GM19395 (cell line): Measurements from ENCODE around the gene THBS2.
"Not testable (repeated sequence)": the region's sequence is repeated elsewhere in the genome, so short reads cannot be mapped to it uniquely, and the experiment has no call there.

Experiments
- ATAC-seq: cut with Tn5 transposase; IDR thresholded peaks from one replicate; pipeline ENCODE4 v1.9.1; 2021; ENCODE audit warnings: mild to moderate bottlenecking, moderate library complexity; ENCODE audit not compliant: unreplicated experiment

THBS2 gene

DNA sequence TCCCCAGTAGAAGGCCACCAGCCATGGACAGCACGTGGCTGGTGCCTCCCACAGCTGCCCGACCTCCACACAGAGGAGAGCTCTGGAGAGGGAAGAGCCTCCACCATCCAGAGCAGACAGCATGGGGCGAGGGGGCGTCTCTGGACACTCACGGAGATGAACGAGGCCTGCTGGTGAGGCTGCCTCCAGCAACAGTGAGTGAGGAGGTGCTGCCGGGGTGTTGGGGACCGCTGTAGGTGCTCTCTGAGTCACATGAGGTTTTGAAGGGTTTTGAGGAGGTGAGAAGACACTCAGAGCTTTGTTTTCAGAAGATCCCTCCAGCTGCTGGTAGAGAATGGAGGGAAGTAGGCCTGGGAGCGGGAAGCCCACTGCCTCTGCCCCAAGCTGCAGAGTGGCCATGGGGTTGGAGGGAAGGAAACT, 65.6 kb downstream of the THBS2 start:
- no peak for ATAC-seq

DNA sequence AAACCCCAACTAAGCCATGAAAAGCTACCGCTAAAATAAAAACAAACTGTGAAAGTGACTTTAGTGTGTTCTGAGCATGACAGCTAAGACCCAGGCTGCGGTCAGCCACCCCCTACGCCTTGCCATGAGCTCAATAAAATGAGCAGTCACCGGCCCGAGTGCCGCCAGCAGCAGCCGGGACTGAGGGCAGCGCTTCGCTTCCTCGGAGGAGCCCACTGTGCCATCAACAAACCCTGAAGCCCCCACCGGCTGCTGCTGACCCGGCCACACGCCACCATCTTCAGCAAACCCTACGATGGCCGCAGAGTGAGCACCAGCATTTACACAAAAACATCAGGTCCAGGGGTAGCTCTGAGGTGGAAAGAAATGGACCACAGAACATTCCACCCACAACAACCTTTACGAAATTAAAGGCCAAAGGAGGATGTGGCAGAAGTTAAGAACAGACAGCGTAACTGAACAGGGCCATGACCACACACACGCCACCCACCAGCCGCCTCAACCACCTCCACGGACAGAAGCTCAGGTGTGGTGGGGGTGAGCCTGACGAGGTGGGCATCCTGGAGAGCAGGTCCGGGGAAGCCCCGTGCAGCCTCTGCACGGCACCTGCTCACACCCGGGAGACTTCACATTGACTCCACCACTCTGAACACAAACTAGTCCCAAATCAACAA, 67.0 kb downstream of the THBS2 start:
- ATAC-seq = no peak

DNA sequence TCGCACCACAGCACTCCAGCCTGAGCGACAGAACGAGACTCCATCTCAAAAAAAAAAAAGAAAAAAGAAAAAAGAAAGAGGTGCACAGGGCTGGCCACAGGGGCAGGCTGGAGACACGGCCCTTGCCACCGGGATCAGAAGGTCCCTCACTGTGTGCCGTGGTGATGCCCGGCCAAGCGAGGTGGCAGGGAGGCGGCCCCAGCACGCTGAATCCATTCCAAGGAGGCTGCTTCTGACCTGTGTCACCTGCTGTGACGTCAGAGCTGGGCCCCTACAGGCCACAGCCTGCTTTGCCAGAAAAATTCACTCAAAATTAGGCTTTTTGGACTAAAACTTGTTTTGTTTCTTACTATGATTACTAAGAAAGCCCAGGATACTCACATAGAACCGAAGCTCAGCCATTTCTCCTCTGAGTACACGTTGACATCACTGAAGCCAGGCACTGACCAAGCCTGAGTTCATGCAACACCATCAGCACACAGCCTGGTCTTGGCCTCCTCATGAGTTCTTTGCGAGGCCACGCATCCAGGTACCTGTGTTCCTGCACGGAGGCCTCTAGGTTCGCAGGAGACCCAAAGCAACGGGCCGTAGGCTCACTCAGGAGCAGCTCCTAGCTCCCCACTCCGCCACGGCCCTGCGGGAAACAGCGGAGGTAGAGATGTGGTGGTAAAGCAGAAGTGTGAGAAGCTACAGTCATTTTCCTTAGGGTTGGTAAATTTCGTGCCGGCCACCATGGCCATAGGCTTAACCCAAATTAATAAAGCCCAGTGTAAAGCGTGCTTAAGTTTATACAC, 67.8 kb downstream of the THBS2 start:
- no peak for ATAC-seq

DNA sequence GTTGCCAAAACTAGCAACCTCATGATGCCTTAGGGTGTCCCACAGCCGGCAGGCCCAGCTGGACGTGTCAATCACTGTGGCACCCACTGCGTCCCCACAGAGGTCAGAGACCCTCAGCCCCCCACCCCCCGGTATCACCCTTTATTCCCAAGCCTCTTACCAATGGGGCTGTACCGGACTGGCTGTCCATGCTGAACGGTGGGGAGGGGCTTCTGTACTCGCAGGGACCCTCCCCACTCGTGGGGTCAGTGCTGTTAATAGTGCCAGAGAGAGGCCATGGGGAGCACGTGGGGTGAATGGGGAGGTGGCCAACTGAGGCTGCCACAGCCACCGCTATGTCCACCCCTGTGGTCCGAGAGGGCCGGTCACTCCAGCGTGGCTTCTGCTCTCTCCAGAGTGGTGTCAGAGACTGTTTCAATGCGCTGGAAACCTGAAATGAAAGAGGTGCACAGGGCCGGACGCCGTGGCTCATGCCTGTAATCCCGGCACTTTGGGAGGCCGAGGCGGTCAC, 68.6 kb downstream of the THBS2 start:
- ATAC-seq = no peak

DNA sequence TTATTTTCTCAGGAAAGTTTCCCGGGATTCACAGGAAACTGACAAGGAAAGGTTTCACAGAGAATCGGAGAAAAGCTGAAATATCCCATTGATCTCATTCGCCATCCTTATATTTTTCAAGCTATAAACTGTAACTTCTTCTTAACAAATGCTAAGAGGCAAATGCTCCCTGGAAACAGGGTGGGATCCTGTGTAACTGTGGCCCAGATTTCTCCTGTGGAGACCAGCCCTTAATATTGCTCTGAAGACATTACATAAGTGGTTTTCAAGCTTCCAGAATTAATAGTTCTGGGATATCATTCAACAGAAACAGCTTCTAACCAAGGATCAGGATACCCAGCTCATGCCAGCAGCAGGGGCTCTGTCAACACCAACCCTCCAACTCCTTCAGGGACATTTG, 69.2 kb downstream of the THBS2 start:
- no peak for ATAC-seq

DNA sequence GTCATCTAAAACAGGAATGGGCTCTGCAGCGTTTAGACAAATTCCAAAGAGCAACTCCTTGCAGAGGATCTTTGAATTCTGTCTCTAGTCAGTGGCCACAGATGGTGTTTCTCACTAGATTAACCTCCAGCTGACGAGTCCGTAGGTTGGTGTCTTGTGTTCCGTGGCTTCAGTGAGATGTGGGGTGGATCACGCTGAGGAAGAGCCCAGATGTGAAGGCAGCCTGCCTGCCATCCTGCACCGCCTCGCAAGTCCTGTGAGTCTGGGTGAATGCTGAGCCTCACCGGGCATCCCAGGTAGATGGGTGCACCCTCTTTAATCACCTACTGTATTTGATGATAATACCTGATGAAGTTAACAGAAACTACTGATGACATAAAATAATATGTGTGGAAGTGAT, 70.4 kb downstream of the THBS2 start:
- ATAC-seq = no peak

DNA sequence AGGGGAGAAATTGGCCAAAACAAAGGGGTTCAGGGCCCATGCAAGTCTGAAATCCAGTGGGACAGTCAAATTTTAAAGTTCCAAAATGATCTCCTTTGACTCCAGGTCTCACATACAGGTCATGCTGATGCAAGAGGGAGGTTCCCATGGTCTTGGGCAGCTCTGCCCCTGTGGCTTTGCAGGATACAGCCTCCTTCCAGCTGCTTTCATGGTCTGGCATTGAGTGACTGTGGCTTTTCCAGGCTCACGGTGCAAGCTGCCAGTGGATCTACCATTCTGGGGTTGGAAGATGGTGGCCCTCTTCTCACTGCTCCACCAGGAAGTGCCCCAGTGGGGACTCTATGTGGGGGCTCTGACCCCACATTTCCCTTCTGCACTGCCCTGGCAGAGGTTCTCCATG, 73.8 kb downstream of the THBS2 start:
- not testable (repeated sequence) for ATAC-seq

DNA sequence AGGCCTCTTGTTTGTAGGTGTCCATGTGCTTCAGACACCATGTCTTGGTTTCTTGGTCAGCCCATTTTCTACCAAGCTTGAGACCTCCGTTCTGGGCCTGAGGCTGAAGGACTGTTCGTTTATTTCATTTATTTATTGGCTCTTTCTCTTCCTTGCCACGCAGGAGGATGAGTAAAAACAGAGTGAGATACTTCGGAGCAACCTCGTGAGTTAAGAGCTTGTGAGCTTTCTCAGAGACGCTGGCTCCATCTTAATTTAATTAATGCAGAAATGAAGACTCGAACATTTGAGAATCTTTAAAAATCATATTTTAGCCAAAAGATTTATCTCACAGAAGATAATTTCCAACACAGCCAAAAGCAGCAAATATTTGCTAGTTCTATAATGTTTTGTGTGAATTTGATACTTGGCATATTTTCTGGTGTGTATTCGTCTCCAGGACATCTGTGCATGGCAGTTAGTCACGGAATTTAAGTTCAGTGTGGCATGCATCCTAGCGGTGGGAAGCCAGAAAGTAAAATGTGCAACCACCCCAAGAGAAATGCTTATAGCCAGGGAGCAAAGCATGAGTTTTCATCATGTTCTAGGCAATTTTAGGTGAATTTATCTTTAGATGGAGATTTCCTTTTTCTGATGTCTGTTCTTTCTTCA, 76.0 kb downstream of the THBS2 start:
- ATAC-seq = no peak

DNA sequence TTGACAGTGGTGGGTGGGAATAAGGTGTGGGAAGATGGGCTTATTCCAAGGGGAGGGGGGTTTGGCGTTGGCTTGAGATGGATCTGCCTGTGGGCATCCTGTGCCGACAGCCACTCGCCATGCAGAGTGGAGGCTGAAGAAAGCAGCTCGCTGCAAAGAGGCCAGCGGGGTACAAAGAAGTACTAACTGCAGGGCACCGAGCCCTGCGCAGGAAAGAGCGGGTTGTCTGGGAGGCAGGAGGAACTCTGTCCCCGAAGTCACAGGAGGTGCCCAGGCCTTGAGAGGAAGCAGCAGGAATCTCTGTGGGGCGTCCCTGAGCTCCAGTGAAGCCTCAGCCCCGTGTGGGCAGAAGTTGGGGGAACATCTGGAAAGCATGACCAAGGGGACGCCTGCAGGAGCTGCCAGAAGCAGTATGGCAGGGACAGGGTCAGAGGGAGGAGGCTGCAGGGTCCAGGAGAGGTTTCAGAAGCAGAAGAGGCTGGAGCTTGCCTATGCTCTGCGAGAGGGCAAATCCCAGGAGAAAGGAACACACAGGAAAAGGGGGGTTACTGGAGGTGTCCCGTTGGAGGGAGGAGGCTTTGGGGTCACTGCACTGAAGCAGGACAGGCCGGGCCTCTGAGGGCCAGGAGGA, 77.2 kb downstream of the THBS2 start:
- ATAC-seq = no peak

DNA sequence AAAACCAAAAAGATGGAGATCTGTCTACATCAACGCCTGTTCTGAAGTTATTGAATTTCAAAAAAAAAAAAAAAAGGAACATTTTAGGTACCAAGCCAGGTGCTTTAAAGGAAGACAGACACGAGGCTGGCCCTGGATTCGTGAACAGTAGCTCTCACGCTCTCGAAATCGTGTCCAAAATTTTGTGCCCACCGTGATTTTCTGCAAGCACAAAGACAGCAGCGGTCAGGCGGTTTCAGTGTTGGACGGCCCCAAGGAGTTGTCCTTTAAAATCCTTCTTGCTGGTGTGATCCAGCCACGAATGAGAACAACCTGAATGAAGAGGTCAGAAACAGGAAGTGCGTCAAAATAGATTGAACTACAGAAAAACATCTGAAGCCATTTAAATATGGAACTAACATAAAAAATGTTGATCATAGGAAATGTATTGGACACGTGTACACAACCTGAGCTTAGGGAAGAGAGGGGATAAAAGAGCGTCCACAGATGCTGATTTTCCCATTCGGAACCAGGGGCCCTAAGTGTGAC, 78.2 kb downstream of the THBS2 start:
- ATAC-seq = no peak

DNA sequence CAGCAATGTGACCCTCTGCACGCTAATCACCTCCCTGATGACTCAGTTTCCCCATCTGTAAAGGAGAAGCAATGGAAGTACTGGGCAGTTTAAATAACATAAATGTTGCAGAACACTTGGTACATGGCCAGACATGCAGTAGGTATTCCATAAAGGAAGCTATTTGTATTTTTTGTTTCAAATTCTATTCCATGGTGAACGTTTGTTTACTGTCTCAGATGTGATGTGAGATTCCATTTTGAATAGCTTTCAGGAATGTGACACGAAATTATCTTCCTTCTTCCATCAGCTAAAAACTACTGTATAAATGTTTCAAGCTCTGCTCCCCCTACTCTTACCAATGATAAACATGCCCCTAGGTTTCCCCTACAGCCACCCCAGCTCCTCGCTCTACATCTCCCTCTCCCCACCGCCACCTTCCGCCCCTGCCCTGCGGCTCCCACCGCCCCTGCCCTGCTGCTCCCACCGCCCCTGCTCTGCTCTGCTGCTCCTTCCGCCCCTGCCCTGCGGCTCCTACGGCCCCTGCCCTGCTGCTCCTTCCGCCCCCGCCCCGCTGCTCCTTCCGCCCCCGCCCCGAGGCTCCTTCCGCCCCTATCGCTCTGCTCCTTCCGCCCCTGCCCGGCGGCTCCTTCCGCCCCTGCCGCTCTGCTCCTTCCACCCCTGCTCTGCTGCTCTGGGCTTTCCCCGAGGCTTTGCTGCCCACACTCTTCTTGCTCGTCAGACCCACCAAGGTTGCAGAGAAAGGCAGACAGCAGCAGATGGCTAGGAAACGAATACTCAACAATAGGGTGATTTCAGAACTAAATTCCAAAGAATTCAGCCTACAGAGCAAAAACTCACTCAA, 78.9 kb downstream of the THBS2 start:
- ATAC-seq = no peak

DNA sequence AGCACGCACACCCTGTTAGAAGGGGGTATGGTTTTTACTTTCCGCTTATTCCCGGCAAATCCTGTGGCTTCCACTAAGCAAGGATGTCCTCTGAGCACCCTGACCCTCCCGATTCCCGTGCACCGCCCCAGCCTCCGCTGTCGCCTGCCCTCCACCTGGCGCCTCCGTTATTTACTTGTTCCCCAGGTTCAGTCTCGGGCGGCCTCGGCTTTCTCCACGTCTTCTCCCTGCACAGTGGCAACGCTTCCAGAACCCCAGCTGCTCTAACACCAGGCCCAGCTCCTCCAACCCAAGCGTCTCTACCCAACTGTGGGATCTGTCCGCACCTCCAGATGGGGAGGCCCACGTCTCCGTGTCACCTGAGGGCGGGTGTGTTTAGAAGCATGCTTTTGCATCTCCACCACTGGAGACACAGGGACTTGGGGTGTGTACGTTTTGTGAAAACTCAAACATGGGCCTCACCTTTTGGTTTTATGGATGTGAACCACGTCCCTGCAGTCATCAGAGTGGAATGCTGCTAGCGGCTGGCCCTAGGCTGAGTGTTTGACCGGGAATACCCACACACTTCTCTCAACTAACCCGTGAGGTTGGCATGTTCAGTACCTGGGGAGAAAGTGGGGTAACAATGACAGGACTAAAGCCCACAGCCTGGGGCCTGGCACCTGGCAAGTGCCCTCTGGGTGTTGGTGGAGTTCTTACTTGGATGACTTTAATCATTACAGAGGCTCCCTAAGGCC, 79.9 kb downstream of the THBS2 start:
- ATAC-seq = no peak

DNA sequence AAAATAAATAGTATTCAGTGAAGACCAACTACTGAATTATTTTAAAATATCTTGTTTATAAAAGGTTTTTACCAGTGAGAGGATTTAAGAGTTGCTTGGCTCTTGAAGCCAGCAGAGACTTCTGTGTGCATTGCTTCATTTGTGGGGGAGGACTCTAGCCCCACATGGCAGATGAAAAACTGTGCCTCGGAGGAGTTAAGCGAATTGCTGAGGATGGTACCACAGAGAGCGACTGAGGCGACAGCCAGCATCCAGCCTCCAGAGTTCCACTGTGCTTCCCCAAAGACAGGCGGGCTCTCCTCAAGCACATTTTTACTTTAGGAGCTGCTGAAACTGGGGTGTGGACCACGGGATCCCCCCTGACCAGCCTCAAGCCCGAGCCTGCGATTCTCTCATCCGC, 80.7 kb downstream of the THBS2 start:
- ATAC-seq = no peak

DNA sequence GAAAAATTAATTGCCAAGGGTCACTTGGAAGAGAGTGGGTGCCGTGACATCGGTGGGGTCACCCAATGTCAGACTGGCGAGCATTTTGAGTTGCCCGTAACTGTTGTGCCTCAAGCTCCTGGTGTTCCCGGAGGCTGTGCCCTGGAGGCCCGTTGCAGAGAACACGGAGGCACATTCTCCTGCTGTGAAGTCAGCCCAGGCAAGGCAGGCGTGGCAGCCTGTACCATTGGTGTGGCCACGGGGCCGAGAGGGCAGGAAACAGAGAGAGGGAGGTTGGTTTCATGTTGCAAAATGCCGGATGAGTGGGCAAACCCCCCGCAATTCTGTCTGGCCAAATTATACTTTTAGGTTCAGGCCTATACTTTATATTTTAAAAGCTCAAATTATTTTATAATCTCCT, 81.2 kb downstream of the THBS2 start:
- no peak for ATAC-seq

DNA sequence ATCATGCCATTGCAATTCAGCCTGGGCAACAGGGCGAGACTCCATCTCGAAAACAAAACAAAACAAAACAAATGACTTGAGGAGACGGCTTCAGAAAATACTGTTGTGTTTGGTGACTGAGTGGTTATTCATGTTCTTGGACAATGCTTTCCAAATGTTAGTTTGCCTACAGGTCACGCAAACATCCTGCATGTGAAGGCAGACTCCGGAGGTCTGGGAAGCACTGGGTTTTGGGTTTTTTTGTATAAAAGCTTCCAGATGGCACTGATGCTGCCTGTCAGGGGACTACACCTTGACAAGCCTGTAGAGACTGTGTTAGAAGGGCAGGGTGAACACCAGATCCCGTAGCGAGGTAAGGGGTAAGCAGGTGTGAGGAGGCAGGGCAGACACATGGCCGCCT, 81.7 kb downstream of the THBS2 start:
- no peak for ATAC-seq

DNA sequence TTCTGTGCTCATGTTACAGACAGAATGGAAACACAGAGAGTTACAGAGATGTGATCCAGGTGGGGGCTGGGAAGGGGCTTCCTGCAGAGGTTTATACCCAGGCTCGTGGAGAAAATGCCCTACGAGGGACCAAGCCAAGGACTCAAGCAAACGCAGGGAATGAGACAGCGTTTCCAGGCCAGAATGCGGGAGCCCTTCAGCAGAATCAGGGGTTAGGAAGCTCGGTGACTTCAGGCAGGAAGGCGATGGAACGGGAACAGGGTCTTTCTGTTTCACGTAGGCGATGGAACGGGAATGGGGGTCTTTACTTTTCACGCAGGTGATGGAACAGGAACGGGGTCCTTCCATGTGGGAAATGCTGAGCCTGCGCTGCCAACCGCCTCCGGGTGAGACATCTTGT, 82.6 kb downstream of the THBS2 start:
- no peak for ATAC-seq

DNA sequence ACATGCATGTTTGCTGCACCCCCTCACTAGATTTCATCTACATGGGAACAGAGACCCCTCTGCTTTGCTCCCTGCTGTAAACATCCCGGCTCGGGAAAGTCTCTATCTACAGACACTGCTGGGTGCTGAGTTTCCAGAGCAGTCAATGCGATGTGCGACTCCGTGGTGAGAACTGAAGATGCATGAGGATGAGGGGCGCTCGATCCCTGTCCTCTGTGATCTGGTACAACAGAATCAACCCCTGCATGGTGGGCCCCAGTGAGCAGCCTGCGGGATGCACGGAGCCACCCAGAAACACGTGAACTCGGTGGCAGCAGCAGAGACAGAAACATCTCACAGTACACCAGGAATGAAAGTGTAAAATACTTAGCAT, 83.1 kb downstream of the THBS2 start:
- ATAC-seq = no peak

DNA sequence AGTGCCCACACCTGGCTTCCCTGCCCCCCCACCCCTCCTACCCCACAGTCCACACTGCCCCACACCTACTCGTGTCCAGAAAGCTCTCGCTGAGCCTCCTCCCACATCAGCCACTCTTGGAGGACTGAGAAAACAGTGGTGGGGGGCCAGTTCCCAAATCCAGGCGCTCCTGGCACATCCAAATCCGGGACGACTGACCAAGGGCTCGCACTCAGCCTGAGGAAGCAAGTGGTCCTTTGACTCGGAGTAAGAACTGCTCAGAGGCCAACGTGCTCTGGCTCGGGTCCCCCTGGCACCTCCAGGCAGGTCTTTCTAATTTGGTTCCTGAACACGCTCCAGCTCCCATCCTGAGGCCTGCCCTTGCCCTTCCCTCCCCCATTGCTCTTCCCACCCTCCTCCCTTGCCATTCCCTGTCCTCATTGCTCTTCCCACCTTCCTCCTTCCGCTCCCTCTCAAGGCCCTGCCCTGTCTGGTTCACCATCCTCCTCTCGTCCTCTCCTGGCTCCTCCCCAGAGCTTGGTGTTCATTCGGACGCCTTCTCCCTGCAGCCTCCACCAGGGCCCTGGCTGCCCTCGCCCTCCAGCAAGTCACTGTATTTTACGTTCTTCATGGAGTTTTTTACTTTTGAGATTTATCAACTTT, 83.6 kb downstream of the THBS2 start:
- no peak for ATAC-seq

DNA sequence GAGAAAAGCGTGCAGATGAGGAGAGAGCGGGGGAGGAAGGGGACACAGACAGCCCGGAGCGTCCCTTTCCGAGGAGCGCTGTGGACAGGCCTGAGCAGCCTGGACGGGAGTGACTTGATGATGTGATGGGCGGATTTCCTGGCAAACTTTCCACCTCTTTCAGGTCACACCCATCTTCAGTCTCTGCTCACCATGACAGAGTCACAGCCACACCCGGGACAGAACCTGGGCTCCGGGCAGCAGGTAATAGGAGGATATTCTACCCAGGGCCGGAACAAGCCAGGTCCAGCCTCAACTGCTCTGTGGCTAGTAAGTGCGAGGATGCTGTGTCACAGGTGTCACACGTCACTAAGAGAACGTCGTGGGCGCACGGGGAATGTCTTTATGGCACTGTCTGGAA, 84.3 kb downstream of the THBS2 start:
- no peak for ATAC-seq
